ENCODE data around the gene ASH1L. TPM values are rescaled to one million over a fixed set of nuclear protein-coding genes. Genes with fewer than 3 reads are reported as not detected.

Gene ASH1L
- total RNA-seq, 4 donors from 2014 or later: 43.7 to 57.1 (median 52.0) TPM

- DNase-seq: peak; percentile 36 to 61
- Histone ChIP-seq H3K4me3 (peak within 1 kb of the TSS; percentile 56 to 88 (median 72)), H3K4me1 (peaks cover 16 to 39% of the 10 kb centered on the region in 2 donors), H3K9me3 (no peaks in the 10 kb centered on the region), H3K36me3 (peaks cover 0 to 9% of the 10 kb centered on the region in 2 donors), H3K27ac (peak within 1 kb of the TSS; percentile 82 to 96 (median 87)), H3K27me3 (no peaks in the 10 kb centered on the region)
- TF ChIP-seq POLR2A (IDR thresholded peaks at IDR 0.05) (peak in 1 of 2 donors; percentile 28), CTCF (IDR thresholded peaks at IDR 0.05 in 4 of 5, conservative IDR thresholded peaks at IDR 0.05 in 1 of 5) (no peak)
- no peak for ATAC-seq
- intact Hi-C loops (cut with DNase I; ENCODE audit: low total_unique reads): loop anchor here (5.0 kb wide), 2 partner anchors 271 to 536 kb away; partner anchors contain the start of genes GON4L and SYT11
- in situ Hi-C loops (cut with MboI; ENCODE audit: low sequenced_read_pairs in 4 of 4): no loop called here
Observed at GRCh38 chr1:155320661-155321617, 241.7 kb downstream of the ASH1L start, which contains the start of gene RUSC1. Gene RUSC1, plus strand, starts transcription at chr1:155320894. Its CDS starts 880 bp downstream, at chr1:155321774.

GRCh38 chr1:155320252-155320651, 242.4 kb downstream of the ASH1L start:
- Histone ChIP-seq H3K4me3 (peak overlapping the region; percentile 56 to 88 (median 72)), H3K9me3 (no peaks in the 10 kb centered on the region), H3K27ac (peak overlapping the region; percentile 82 to 96 (median 87)), H3K4me1 (peaks cover 16 to 35% of the 10 kb centered on the region in 2 donors), H3K36me3 (peaks cover 0 to 11% of the 10 kb centered on the region in 2 donors), H3K27me3 (no peaks in the 10 kb centered on the region)
- in situ Hi-C loops (cut with MboI; ENCODE audit: low sequenced_read_pairs in 4 of 4) (no loop called here), intact Hi-C loops (cut with DNase I; ENCODE audit: low total_unique reads) (loop anchor here (5.0 kb wide), 2 partner anchors 272 to 537 kb away; partner anchors contain the start of genes GON4L and SYT11)
- TF ChIP-seq CTCF (IDR thresholded peaks at IDR 0.05 in 4 of 5, conservative IDR thresholded peaks at IDR 0.05 in 1 of 5): no peak
- ATAC-seq: no peak
- DNase-seq: no peak

- DNase-seq (no peak), ATAC-seq (no peak)
- no peaks in the 10 kb centered on the region for H3K9me3 ChIP-seq
- H3K4me3 ChIP-seq: no peak overlapping the region
- in situ Hi-C loops (cut with MboI; ENCODE audit: low sequenced_read_pairs in 4 of 4): loop anchor here in 3 of 4 donors (5.0 to 10.0 kb wide), 3 partner anchors 37 to 65 kb away; partner anchors contain the start of genes ENTREP3 (in 1 of the 3) and SCAMP3 (in 1 of the 3)
- H3K4me1 ChIP-seq: peaks cover 16 to 28% of the 10 kb centered on the region in 2 donors
- TF ChIP-seq CTCF (IDR thresholded peaks at IDR 0.05 in 4 of 5, conservative IDR thresholded peaks at IDR 0.05 in 1 of 5): no peak
- no peak for TF ChIP-seq POLR2A (IDR thresholded peaks at IDR 0.05)
- intact Hi-C loops (cut with DNase I; ENCODE audit: low total_unique reads): no loop called here
- H3K36me3 ChIP-seq: peaks cover 0 to 16% of the 10 kb centered on the region in 2 donors
- H3K27ac ChIP-seq: no peak overlapping the region
- no peaks in the 10 kb centered on the region for H3K27me3 ChIP-seq
Observed at GRCh38 chr1:155319536-155319935, 243.1 kb downstream of the ASH1L start.

- peaks cover 0 to 16% of the 10 kb centered on the region in 2 donors for H3K36me3 ChIP-seq
- peaks cover 16 to 27% of the 10 kb centered on the region in 2 donors for H3K4me1 ChIP-seq
- H3K4me3 ChIP-seq: no peak overlapping the region
- intact Hi-C loops (cut with DNase I; ENCODE audit: low total_unique reads) (no loop called here), in situ Hi-C loops (cut with MboI; ENCODE audit: low sequenced_read_pairs in 4 of 4) (loop anchor here in 3 of 4 donors (5.0 to 10.0 kb wide), 3 partner anchors 36 to 63 kb away; partner anchors contain the start of genes ENTREP3 (in 1 of the 3) and SCAMP3 (in 1 of the 3))
- no peaks in the 10 kb centered on the region for H3K27me3 ChIP-seq
- ATAC-seq (no peak), DNase-seq (no peak)
- no peak for TF ChIP-seq CTCF (IDR thresholded peaks at IDR 0.05 in 4 of 5, conservative IDR thresholded peaks at IDR 0.05 in 1 of 5)
- TF ChIP-seq POLR2A (IDR thresholded peaks at IDR 0.05): no peak
- no peaks in the 10 kb centered on the region for H3K9me3 ChIP-seq
- no peak overlapping the region for H3K27ac ChIP-seq
Observed at GRCh38 chr1:155318082-155318481, 244.5 kb downstream of the ASH1L start.
